Measurements from ENCODE around the gene CAPN12.

CAPN12 gene

DNA sequence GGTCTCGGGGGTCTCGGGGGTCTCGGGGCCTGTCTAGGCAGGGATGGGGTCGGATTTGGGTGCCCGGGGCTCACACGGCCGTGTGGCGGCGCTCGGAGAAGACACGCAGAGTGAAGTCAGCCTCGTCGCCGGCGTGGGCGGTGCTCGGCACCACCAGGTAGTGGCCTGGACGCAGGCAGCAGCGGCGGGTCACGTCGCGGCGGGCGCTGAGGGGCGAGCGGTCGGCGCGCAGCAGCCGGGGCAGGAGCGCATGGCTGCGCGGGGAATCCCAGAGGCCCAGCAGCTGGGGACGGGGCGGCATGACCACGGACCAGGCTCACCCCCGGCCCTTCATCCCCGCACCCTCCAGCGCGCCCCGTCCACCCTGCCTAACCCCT is 8.2 kb downstream of the CAPN12 start:
- Histone ChIP-seq H3K36me3 (ENCODE audit: control insufficient read depth, insufficient read depth, low read length) (peaks cover 15% of the 10 kb centered on the region), H3K27ac (ENCODE audit: low read depth, low read length) (no peak overlapping the region), H3K4me1 (ENCODE audit: control insufficient read depth, insufficient read depth, low read length) (peaks cover 14% of the 10 kb centered on the region; the same call in 1 of the 2 replicates), H3K9ac (ENCODE audit: low read length) (no peak overlapping the region), H3K4me3 (ENCODE audit: low read depth, low read length) (peak overlapping the region; percentile 68), H3K27me3 (ENCODE audit: control insufficient read depth, insufficient read depth, low read length) (peaks cover 12% of the 10 kb centered on the region), H3K9me3 (ENCODE audit: control insufficient read depth, insufficient read depth, low read depth, low read length) (no peaks in the 10 kb centered on the region)

DNA sequence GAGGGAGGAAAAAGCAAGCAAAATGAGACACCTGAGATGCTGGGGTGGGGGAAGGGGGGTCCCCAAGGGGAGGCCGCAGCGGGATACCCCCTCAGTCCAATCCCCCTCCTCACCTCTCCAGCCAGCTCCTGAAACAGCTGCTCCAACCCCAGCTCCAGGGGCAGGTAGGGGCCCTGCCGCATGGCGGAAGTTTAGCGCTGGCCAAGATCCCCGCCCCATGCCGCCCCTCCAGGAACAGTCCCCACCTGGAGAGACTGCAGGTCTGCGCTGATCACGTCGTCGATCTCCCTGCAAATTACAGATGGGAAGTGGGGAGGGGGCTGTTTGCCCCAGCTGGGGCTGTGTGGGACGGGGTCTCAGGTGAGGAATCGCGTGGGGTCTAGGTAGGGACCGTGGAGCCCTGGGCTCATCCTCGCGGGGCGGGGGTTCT is 9.0 kb downstream of the CAPN12 start:
- Histone ChIP-seq H3K4me1 (ENCODE audit: control insufficient read depth, insufficient read depth, low read length) (peaks cover 14% of the 10 kb centered on the region; the same call in 1 of the 2 replicates), H3K27ac (ENCODE audit: low read depth, low read length) (no peak overlapping the region; the same call in 1 of the 2 replicates), H3K4me3 (ENCODE audit: low read depth, low read length) (peak overlapping the region; percentile 72), H3K36me3 (ENCODE audit: control insufficient read depth, insufficient read depth, low read length) (peaks cover 23% of the 10 kb centered on the region), H3K9ac (ENCODE audit: low read length) (no peak overlapping the region), H3K27me3 (ENCODE audit: control insufficient read depth, insufficient read depth, low read length) (peaks cover 12% of the 10 kb centered on the region), H3K9me3 (ENCODE audit: control insufficient read depth, insufficient read depth, low read depth, low read length) (no peaks in the 10 kb centered on the region)

DNA sequence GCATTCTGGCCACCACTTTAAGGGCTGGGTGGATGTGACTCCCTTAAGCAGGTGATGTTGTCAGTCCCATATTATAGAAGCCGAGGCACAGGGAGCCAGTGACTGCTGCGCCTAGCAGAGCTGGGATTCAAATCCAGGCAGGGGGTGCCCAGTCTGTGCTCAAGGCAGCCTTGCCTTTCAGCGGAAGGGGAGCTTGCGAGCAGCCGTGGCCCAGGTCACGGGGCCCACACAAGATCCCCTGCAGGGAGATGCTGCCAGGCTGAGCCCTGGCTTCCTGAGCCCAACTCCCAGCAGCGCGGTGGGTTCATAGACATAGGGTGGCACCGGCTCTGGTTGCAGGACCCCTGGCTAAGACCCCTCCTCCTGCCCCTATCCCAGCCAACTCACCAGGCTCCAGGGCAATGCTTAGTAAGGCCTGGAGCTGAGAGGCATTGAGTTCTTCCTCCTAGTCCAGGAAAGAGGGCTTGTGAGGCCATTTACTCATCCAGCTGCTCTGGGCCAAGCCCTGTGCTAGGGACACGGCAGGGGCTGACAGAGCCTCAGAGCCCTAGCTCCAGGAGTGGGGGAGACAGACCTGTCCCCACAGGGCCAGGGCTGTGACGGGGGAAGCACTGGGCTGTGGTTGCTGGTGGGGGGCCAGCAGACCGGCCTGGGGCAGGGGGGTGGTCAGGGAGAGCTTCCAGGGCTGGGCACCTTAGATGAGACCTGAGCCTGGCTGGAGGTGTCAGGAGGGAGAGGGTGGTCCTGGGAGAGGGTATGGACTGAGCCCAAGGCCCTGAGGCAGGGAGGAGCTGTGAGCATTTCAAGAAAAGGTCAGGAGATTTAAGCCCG is 9.6 kb downstream of the CAPN12 start:
- Histone ChIP-seq H3K27me3 (ENCODE audit: control insufficient read depth, insufficient read depth, low read length) (peaks cover 12% of the 10 kb centered on the region), H3K36me3 (ENCODE audit: control insufficient read depth, insufficient read depth, low read length) (peaks cover 24% of the 10 kb centered on the region), H3K4me3 (ENCODE audit: low read depth, low read length) (peak overlapping the region; percentile 72), H3K9me3 (ENCODE audit: control insufficient read depth, insufficient read depth, low read depth, low read length) (no peaks in the 10 kb centered on the region), H3K9ac (ENCODE audit: low read length) (peak overlapping the region; percentile 14), H3K27ac (ENCODE audit: low read depth, low read length) (no peak overlapping the region; the same call in 1 of the 2 replicates), H3K4me1 (ENCODE audit: control insufficient read depth, insufficient read depth, low read length) (peaks cover 14% of the 10 kb centered on the region; the same call in 1 of the 2 replicates)

DNA sequence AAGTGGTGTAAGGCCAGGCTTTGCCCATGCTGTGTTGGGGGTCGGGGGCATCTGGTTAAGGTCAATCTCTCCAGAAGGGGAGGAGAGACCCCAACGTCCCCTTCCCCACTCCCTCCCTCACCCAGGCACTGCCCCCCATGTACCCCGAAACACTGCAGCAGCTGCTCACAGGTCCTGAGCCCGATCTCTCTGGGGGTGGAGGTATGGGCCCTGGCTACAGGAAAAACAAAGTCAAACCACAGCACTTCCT is 10.2 kb downstream of the CAPN12 start:
- Histone ChIP-seq H3K4me3 (ENCODE audit: low read depth, low read length) (no peak overlapping the region), H3K9ac (ENCODE audit: low read length) (no peak overlapping the region), H3K27ac (ENCODE audit: low read depth, low read length) (no peak overlapping the region), H3K27me3 (ENCODE audit: control insufficient read depth, insufficient read depth, low read length) (peaks cover 12% of the 10 kb centered on the region), H3K4me1 (ENCODE audit: control insufficient read depth, insufficient read depth, low read length) (peaks cover 14% of the 10 kb centered on the region; the same call in 1 of the 2 replicates), H3K36me3 (ENCODE audit: control insufficient read depth, insufficient read depth, low read length) (peaks cover 26% of the 10 kb centered on the region), H3K9me3 (ENCODE audit: control insufficient read depth, insufficient read depth, low read depth, low read length) (no peaks in the 10 kb centered on the region)

DNA sequence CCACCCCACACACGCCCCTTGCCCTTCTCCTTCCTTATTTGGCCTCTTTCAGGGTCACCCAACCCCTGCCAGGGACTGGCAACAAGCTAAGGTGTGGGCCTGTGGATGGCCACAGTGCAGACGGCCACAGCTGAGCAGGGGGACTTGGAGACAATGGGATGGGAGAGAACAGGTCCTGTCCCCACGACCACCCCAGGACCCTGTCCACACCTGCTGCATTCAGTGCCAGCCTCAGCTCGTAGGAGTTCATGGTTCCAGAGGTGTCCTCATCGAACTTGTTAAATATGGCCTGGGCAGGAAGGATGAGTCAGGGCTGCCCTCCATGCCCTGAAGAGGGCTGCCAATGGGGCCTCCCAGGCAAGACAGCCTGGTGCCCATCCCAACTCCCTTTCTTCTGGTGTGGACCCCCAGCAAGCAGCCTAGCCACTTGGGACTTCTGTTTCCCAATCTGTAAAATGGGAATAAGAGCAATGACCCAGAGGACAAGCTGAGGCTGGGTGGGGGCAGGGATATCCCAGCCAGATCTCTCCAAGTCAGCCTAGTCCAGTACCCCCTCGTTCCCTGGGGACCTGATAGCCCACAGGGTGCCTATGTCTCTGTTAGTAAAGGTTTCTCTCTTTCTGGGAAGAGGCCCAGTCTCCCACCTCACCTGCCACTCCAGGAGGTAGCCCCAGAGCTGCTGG is 10.6 kb downstream of the CAPN12 start:
- Histone ChIP-seq H3K9ac (ENCODE audit: low read length) (no peak overlapping the region), H3K4me3 (ENCODE audit: low read depth, low read length) (no peak overlapping the region), H3K27me3 (ENCODE audit: control insufficient read depth, insufficient read depth, low read length) (peaks cover 12% of the 10 kb centered on the region), H3K9me3 (ENCODE audit: control insufficient read depth, insufficient read depth, low read depth, low read length) (no peaks in the 10 kb centered on the region), H3K36me3 (ENCODE audit: control insufficient read depth, insufficient read depth, low read length) (peaks cover 31% of the 10 kb centered on the region), H3K27ac (ENCODE audit: low read depth, low read length) (no peak overlapping the region), H3K4me1 (ENCODE audit: control insufficient read depth, insufficient read depth, low read length) (peaks cover 14% of the 10 kb centered on the region; the same call in 1 of the 2 replicates)

DNA sequence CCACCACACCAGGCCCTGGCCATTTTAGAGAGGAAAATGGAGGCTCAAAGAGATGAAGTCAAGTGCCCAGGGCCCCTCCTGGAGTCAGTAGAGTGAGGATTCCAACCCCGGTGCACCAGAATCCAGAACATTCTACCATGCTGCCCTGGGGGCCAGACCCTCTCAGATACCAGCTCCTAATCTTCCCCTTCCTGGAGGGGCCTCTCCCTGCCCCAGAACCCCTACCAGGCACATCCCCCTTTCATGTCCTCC is 11.1 kb downstream of the CAPN12 start:
- Histone ChIP-seq H3K36me3 (ENCODE audit: control insufficient read depth, insufficient read depth, low read length) (peaks cover 34% of the 10 kb centered on the region), H3K27me3 (ENCODE audit: control insufficient read depth, insufficient read depth, low read length) (peaks cover 12% of the 10 kb centered on the region), H3K4me3 (ENCODE audit: low read depth, low read length) (no peak overlapping the region), H3K9me3 (ENCODE audit: control insufficient read depth, insufficient read depth, low read depth, low read length) (no peaks in the 10 kb centered on the region), H3K4me1 (ENCODE audit: control insufficient read depth, insufficient read depth, low read length) (peaks cover 14% of the 10 kb centered on the region; the same call in 1 of the 2 replicates), H3K27ac (ENCODE audit: low read depth, low read length) (no peak overlapping the region), H3K9ac (ENCODE audit: low read length) (no peak overlapping the region)

DNA sequence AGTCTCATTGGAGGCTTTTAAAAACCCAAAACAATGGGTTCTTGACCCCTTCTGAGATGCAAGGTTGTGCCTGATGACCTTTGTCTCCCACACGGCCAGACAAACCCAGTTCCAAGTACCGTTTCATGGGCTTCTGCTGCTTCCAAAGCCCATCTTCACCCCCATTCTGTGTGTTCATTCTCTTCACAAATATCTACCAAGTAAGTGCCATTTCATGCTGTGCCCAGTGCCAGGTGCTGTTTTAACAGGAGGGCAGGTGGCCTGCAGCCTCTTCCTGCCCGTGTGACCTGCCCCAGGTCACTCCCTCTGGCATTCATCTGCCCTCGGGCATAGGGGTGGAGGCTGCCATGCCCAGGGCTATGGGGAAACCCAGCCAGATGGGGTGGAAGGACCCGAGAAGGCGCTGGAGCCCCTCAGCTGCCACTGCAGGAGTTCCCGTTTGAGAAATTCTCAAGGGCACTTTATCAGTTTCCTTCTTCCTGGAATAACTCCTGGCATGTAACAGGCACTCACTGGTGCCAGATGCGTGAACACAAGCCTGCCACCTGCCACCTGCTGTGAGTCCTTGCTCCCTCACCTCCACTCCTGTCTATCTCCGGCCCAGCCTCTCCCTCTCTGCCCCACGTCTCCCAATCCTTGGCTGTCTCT is 12.5 kb downstream of the CAPN12 start:
- H3K9me3 ChIP-seq (ENCODE audit: control insufficient read depth, insufficient read depth, low read depth, low read length), result no peaks in the 10 kb centered on the region
- no peak overlapping the region for H3K9ac ChIP-seq (ENCODE audit: low read length)
- 0 out of 2 replicates have a peak, but pooled peaks cover 3% of the 10 kb centered on the region for H3K27me3 ChIP-seq (ENCODE audit: control insufficient read depth, insufficient read depth, low read length)
- no peak overlapping the region for H3K27ac ChIP-seq (ENCODE audit: low read depth, low read length)
- H3K4me3 ChIP-seq (ENCODE audit: low read depth, low read length), result no peak overlapping the region
- H3K36me3 ChIP-seq (ENCODE audit: control insufficient read depth, insufficient read depth, low read length), result peaks cover 48% of the 10 kb centered on the region
- H3K4me1 ChIP-seq (ENCODE audit: control insufficient read depth, insufficient read depth, low read length), result peaks cover 21% of the 10 kb centered on the region; the same call in 1 of the 2 replicates

DNA sequence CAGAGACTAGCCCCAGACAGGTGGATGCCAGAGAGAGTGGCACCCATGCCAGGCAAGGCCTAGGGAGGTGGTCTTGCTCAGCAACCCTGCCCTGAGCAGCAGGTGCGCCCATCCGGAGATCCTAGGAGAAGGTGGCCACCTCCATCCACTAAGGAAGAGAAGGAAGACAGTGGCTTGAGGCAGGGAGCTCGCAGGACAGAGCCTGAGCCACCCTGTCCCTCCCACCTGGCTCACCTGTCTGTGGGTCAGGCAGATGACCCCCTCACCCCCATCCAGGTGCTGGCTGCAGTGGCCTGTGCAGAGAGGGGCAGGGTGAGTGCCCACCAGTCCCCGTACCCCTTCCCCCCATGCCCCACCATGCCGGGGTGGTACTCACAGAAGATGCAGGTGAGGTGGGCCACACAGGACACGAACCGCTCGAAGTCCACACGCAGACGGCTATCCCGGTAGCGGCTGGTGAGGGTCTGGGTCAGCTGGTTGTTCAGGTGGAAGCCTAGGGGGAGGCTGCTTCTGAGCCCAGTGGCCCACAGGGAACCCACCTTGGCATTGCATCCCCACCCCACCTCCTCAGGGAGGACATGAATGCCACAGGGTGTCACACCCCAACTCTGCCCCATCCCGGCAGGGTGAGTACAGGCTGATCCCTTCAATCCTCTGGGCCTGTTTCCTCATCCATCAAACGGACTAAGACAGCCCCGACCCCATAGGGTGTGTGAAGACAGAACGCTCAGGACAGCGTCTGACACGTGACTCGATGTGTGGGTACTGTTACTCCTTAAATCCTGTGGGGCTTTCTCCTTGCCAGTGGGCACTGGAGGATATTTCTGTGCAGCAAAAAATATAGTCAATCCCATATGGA is 13.3 kb downstream of the CAPN12 start:
- Histone ChIP-seq H3K4me1 (ENCODE audit: control insufficient read depth, insufficient read depth, low read length) (peaks cover 21% of the 10 kb centered on the region; the same call in 1 of the 2 replicates), H3K27me3 (ENCODE audit: control insufficient read depth, insufficient read depth, low read length) (no peaks in the 10 kb centered on the region), H3K27ac (ENCODE audit: low read depth, low read length) (no peak overlapping the region), H3K9me3 (ENCODE audit: control insufficient read depth, insufficient read depth, low read depth, low read length) (no peaks in the 10 kb centered on the region), H3K9ac (ENCODE audit: low read length) (no peak overlapping the region), H3K36me3 (ENCODE audit: control insufficient read depth, insufficient read depth, low read length) (peaks cover 56% of the 10 kb centered on the region), H3K4me3 (ENCODE audit: low read depth, low read length) (no peak overlapping the region)

DNA sequence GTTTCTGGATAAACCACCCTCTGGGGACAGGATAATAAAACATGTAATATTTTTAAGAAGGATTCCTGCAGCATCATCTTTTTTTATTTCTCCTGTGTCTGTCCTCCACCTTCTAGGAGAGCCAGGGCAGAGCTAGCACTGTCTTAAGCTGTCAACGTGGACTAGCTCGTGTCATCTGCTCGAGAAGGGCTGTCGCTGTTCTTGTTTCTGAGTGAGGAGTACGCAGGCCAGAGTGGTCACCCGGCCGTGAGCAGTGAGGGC is 13.9 kb downstream of the CAPN12 start:
- no peaks in the 10 kb centered on the region for H3K9me3 ChIP-seq (ENCODE audit: control insufficient read depth, insufficient read depth, low read depth, low read length)
- no peak overlapping the region for H3K27ac ChIP-seq (ENCODE audit: low read depth, low read length)
- H3K36me3 ChIP-seq (ENCODE audit: control insufficient read depth, insufficient read depth, low read length), result peaks cover 61% of the 10 kb centered on the region
- H3K4me1 ChIP-seq (ENCODE audit: control insufficient read depth, insufficient read depth, low read length), result peaks cover 21% of the 10 kb centered on the region; the same call in 1 of the 2 replicates
- no peak overlapping the region for H3K9ac ChIP-seq (ENCODE audit: low read length)
- no peak overlapping the region for H3K4me3 ChIP-seq (ENCODE audit: low read depth, low read length)
- no peaks in the 10 kb centered on the region for H3K27me3 ChIP-seq (ENCODE audit: control insufficient read depth, insufficient read depth, low read length)

DNA sequence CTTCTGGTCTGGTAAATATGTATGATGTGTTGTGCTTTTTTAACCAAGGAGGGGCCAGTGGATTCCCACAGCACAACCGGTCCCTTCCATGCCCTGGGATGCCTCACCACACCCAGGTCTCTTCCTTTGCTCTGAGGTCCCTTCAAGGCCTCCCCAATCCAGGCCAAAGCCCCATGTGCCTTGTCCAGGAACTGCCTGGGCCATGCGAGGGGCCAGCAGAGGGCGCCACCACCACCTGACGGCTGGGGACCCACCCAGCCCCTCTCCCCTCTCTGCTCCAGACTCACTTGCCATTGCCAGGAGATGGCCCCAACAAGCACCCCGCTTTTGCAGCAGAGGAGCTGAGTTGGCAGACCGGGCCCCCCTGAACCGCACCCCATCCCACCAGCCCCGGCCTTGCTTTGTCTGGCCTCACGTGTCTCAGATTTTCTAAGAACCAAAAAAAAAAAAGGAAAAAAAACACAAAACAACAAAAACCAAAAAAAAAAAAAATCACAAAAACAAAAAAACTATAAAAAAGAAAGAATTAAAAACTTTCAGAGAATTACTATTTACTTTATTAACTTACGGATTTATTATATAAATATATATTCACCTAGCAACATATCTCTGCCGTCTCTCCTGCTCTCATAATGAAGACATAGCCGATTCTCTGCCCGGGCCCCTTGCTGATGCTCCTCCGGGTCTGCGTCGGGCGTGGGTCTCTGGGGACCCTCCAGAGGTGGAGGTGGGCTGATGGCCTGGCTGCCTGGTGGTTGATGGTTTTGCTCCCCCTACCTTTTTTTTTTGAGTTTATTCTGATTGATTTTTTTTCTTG is 14.4 kb downstream of the CAPN12 start:
- Histone ChIP-seq H3K27ac (ENCODE audit: low read depth, low read length) (no peak overlapping the region), H3K36me3 (ENCODE audit: control insufficient read depth, insufficient read depth, low read length) (peaks cover 67% of the 10 kb centered on the region), H3K27me3 (ENCODE audit: control insufficient read depth, insufficient read depth, low read length) (no peaks in the 10 kb centered on the region), H3K9ac (ENCODE audit: low read length) (no peak overlapping the region), H3K4me1 (ENCODE audit: control insufficient read depth, insufficient read depth, low read length) (peaks cover 15% of the 10 kb centered on the region; the same call in 1 of the 2 replicates), H3K9me3 (ENCODE audit: control insufficient read depth, insufficient read depth, low read depth, low read length) (no peaks in the 10 kb centered on the region), H3K4me3 (ENCODE audit: low read depth, low read length) (no peak overlapping the region)

All from HUES6 (cell line).